ENCODE measurements around the gene MGLL.

DNA sequence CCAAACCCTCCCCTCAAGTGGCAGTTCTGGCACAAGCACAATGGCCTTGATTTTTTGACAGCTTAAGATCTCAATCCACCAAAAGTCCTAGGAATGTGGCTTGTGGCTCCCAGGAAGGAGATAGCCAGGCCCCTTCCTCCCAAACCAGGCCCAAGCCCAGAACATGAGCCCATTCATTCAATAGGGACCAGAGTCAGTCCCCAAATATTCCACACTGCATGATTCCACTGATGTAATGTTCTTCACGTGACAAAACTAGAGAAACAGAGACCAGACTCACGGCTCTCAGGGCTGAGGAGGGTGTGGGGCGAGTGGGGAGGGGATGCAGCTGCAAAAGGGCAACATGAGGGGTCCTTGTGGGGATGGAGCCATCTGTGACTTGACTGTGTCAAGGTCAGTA is 124.0 kb downstream of the MGLL start:
- no peak for TF ChIP-seq CTCF (IDR thresholded peaks at IDR 0.05 in 8 of 11, conservative IDR thresholded peaks at IDR 0.05 in 3 of 11)
- TF ChIP-seq POLR2A (IDR thresholded peaks at IDR 0.05): no peak
